Measurements from ENCODE around the gene XPNPEP3. TPM values are rescaled to one million over a fixed set of nuclear protein-coding genes. Genes with fewer than 3 reads are reported as not detected.

XPNPEP3 gene
- total RNA-seq, 1 experiment from 2014 or later, result 33.1 TPM

DNA sequence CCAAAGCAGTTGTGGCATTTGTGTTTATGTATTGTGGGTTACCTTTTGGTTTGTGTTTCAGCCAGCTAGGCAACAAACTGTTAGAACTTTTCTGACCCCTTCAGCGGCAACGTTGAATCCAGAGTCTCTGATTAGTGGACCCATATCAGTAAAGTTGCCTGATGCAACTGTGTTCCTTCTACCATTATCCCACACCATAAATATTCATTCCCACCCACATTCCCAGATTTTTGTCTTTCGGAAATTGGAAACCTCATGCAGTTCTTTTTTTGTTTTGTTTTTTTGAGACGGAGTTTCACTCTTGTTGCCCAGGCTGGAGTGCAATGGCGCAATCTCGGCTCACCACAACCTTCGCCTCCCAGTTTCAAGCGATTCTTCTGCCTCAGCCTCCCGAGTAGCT lies 63.6 kb downstream of the XPNPEP3 start:
- POLR2A ChIA-PET, result interaction anchor here (3.6 kb wide), 1 partner anchor 173 kb away, joined by 30 read pairs; the partner anchor contains the start of gene EP300
- H3K4me1 Mint-ChIP-seq (ENCODE audit: insufficient read depth, unreplicated experiment), result peaks cover 5% of the 10 kb centered on the region
- no peak overlapping the region for H3K4me3 Mint-ChIP-seq (ENCODE audit: unreplicated experiment)
- DNase-seq (ENCODE audit: unreplicated experiment), result no peak
- intact Hi-C loops (cut with micrococcal nuclease), result loop anchor here (10.0 kb wide), 1 partner anchor 234 kb away; no protein-coding TSS in a partner anchor
- TF ChIP-seq, protein P1, sequence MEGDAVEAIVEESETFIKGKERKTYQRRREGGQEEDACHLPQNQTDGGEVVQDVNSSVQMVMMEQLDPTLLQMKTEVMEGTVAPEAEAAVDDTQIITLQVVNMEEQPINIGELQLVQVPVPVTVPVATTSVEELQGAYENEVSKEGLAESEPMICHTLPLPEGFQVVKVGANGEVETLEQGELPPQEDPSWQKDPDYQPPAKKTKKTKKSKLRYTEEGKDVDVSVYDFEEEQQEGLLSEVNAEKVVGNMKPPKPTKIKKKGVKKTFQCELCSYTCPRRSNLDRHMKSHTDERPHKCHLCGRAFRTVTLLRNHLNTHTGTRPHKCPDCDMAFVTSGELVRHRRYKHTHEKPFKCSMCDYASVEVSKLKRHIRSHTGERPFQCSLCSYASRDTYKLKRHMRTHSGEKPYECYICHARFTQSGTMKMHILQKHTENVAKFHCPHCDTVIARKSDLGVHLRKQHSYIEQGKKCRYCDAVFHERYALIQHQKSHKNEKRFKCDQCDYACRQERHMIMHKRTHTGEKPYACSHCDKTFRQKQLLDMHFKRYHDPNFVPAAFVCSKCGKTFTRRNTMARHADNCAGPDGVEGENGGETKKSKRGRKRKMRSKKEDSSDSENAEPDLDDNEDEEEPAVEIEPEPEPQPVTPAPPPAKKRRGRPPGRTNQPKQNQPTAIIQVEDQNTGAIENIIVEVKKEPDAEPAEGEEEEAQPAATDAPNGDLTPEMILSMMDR (IDR thresholded peaks at IDR 0.05; ENCODE audit: unreplicated experiment), result no peak
- H3K27ac Mint-ChIP-seq (ENCODE audit: low read depth, unreplicated experiment), result no peak overlapping the region
- H3K9me3 Mint-ChIP-seq (ENCODE audit: unreplicated experiment), result no peaks in the 10 kb centered on the region
- H3K27me3 Mint-ChIP-seq (ENCODE audit: insufficient read depth, unreplicated experiment), result no peaks in the 10 kb centered on the region
- CTCF ChIA-PET, result interaction anchor here (1.0 to 3.4 kb wide), 4 partner anchors 8 to 24 kb away, joined by 3 to 24 read pairs (median 8); no protein-coding TSS in a partner anchor
- peaks cover 85% of the 10 kb centered on the region for H3K36me3 Mint-ChIP-seq (ENCODE audit: insufficient read depth, unreplicated experiment)
- BruUV-seq (replicated peaks), result no TSS peak

DNA sequence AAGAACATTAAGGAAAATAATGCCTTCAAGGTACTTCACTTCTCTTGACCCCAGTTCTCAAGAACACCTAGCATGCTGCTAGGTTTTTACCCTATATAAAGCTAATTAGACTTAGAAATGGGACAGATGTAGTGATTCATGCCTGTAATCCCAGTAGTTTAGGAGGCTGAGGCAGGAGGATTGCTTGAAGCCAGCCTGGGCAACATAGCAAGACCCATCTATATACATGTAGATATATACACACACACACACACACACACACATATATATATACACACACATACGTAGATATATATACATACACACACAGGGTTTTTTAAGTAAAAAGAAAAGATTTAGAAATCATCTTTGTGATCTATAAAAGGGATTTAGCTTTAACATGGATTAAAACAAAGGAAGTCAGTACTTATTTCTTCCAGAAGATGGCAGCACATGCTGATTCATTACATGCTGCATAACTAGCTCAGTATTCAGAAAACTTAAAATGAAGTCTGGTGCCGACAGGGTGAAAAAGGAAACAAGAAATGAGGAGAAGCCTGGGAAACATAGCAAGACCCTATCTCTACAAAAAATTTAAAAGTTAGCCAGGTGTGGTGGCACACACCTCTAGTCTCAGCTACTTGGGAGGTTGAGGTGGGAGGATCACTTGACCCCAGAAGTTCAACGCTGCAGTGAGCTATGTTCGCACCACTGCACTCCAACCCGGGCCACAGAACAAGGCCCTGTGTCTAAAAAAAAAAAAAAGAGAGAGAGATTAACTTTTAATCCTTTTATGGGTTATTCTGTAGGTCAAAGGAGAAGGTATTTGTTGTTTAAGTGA lies 65.7 kb downstream of the XPNPEP3 start:
- H3K4me3 Mint-ChIP-seq (ENCODE audit: unreplicated experiment), result no peak overlapping the region
- H3K36me3 Mint-ChIP-seq (ENCODE audit: insufficient read depth, unreplicated experiment), result peaks cover 90% of the 10 kb centered on the region
- H3K9me3 Mint-ChIP-seq (ENCODE audit: unreplicated experiment), result no peaks in the 10 kb centered on the region
- no TSS peak for BruUV-seq (replicated peaks)
- TF ChIP-seq, protein P1 (IDR thresholded peaks at IDR 0.05; ENCODE audit: unreplicated experiment), result peak; percentile 64
- ChIA-PET POLR2A (interaction anchor here (0.6 to 3.6 kb wide), 16 partner anchors 10 to 315 kb away, joined by 3 to 30 read pairs (median 4); partner anchors contain the start of genes EP300, RBX1, ST13 and XPNPEP3), CTCF (interaction anchor here (0.5 to 3.4 kb wide), 39 partner anchors 9 to 371 kb away, joined by 3 to 37 read pairs (median 4); no protein-coding TSS in a partner anchor)
- intact Hi-C loops (cut with micrococcal nuclease), result loop anchor here (1.0 to 10.0 kb wide), 4 partner anchors 171 to 595 kb away; no protein-coding TSS in a partner anchor
- peak; percentile 66 for DNase-seq (ENCODE audit: unreplicated experiment)
- H3K27ac Mint-ChIP-seq (ENCODE audit: low read depth, unreplicated experiment), result no peak overlapping the region
- H3K27me3 Mint-ChIP-seq (ENCODE audit: insufficient read depth, unreplicated experiment), result no peaks in the 10 kb centered on the region
- peaks cover 5% of the 10 kb centered on the region for H3K4me1 Mint-ChIP-seq (ENCODE audit: insufficient read depth, unreplicated experiment)

DNA sequence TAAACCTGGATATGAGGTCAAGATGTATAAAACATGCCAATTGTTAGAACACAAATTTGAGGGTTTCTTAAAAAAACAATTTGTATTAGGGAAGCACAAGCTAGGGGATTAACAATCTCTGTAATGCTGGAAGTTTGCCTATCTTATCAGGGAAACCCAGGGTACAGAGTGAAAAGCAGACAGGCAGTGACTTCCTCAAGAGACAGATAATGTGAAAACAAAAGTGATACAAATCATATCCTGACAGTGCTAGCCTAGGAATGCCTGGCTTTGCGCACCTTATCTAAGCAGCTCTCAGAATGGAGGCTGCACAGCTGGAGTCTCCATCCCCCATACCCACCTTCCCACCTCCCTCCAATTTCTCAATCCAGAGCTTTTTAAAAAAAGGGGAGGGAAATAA lies 71.7 kb downstream of the XPNPEP3 start:
- Mint-ChIP-seq H3K4me3 (ENCODE audit: unreplicated experiment) (no peak overlapping the region), H3K27me3 (ENCODE audit: insufficient read depth, unreplicated experiment) (no peaks in the 10 kb centered on the region), H3K36me3 (ENCODE audit: insufficient read depth, unreplicated experiment) (peaks cover 82% of the 10 kb centered on the region), H3K4me1 (ENCODE audit: insufficient read depth, unreplicated experiment) (no peaks in the 10 kb centered on the region), H3K27ac (ENCODE audit: low read depth, unreplicated experiment) (no peak overlapping the region), H3K9me3 (ENCODE audit: unreplicated experiment) (no peaks in the 10 kb centered on the region)
- DNase-seq (ENCODE audit: unreplicated experiment), result no peak
- ChIA-PET POLR2A (interaction anchor here (0.6 to 2.5 kb wide), 4 partner anchors 11 to 94 kb away, joined by 3 to 10 read pairs (median 5); partner anchors contain the start of gene RBX1), CTCF (interaction anchor here (0.9 to 1.9 kb wide), 2 partner anchors 19 to 29 kb away, joined by 3 to 4 read pairs; no protein-coding TSS in a partner anchor)
- TF ChIP-seq, protein P1 (IDR thresholded peaks at IDR 0.05; ENCODE audit: unreplicated experiment), result no peak
- no TSS peak for BruUV-seq (replicated peaks)
- intact Hi-C loops (cut with micrococcal nuclease), result loop anchor here (10.0 kb wide), 1 partner anchor 226 kb away; no protein-coding TSS in a partner anchor

DNA sequence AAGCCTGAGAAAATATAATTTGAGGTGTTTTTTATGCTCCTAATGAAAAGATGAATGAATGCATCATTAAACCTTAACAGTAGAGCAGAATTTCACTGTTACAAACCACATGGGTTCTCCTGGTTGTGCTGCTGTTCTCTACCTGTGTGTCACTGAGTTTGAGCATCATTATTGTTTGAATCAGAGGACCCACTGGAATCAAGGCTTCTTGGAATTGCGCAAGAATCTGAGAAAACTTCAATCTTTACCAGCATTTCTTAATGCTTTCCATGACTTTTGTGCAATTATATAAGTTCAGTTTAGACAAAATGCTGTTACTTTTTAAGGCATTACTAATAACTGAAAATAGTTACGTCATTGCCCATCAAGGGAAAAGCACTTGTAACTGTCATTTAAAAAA lies 75.4 kb downstream of the XPNPEP3 start:
- DNase-seq (ENCODE audit: unreplicated experiment), result no peak
- H3K36me3 Mint-ChIP-seq (ENCODE audit: insufficient read depth, unreplicated experiment), result peaks cover 62% of the 10 kb centered on the region
- intact Hi-C loops (cut with micrococcal nuclease), result no loop called here
- TF ChIP-seq, protein P1 (IDR thresholded peaks at IDR 0.05; ENCODE audit: unreplicated experiment), result no peak
- H3K27ac Mint-ChIP-seq (ENCODE audit: low read depth, unreplicated experiment), result no peak overlapping the region
- POLR2A ChIA-PET, result interaction anchor here (1.0 to 1.1 kb wide), 2 partner anchors 9 to 162 kb away, joined by 3 to 4 read pairs; no protein-coding TSS in a partner anchor
- BruUV-seq (replicated peaks), result no TSS peak
- H3K9me3 Mint-ChIP-seq (ENCODE audit: unreplicated experiment), result no peaks in the 10 kb centered on the region
- H3K27me3 Mint-ChIP-seq (ENCODE audit: insufficient read depth, unreplicated experiment), result no peaks in the 10 kb centered on the region
- H3K4me1 Mint-ChIP-seq (ENCODE audit: insufficient read depth, unreplicated experiment), result no peaks in the 10 kb centered on the region
- CTCF ChIA-PET, result interaction anchor here (0.7 to 1.5 kb wide), 2 partner anchors 10 to 98 kb away, joined by 3 to 5 read pairs; no protein-coding TSS in a partner anchor
- H3K4me3 Mint-ChIP-seq (ENCODE audit: unreplicated experiment), result no peak overlapping the region
